ENCODE results near the gene KCTD10. TPM values are rescaled to one million over a fixed set of nuclear protein-coding genes. Genes with fewer than 3 reads are reported as not detected.

The KCTD10 gene
- total RNA-seq, 1 donor from 2014 or later: 61.4 TPM

DNA sequence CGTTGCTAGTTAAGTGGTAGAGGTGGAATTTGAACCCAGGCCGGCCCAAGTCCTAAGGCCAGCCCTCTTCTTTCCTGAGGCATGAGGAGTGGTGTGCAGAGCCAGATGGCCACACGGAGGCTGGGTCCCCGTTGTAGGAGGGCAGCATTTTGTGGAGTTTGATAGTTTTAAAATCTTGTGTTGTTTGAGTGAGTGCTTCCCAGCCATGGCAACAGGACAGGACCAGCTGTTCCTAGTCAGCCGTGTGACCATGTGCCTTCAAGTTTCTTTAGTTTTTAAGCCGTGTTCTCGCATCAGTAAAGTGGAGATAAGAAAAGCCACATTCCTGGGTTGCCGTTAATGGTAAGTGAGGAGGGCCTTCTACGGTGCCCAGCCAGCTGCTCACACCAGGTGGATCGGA is 44.7 kb upstream of the KCTD10 start:
- Histone ChIP-seq H3K36me3 (peaks cover 98% of the 10 kb centered on the region), H3K27ac (no peak overlapping the region), H3K27me3 (ENCODE audit: low read depth) (no peaks in the 10 kb centered on the region), H3K4me3 (no peak overlapping the region), H3K4me1 (no peaks in the 10 kb centered on the region), H3K9me3 (no peaks in the 10 kb centered on the region)
- no peak for ATAC-seq
- intact Hi-C loops (cut with DNase I): loop anchor here (10.0 kb wide), 1 partner anchor 253 kb away; no protein-coding TSS in a partner anchor
- TF ChIP-seq, protein P1, sequence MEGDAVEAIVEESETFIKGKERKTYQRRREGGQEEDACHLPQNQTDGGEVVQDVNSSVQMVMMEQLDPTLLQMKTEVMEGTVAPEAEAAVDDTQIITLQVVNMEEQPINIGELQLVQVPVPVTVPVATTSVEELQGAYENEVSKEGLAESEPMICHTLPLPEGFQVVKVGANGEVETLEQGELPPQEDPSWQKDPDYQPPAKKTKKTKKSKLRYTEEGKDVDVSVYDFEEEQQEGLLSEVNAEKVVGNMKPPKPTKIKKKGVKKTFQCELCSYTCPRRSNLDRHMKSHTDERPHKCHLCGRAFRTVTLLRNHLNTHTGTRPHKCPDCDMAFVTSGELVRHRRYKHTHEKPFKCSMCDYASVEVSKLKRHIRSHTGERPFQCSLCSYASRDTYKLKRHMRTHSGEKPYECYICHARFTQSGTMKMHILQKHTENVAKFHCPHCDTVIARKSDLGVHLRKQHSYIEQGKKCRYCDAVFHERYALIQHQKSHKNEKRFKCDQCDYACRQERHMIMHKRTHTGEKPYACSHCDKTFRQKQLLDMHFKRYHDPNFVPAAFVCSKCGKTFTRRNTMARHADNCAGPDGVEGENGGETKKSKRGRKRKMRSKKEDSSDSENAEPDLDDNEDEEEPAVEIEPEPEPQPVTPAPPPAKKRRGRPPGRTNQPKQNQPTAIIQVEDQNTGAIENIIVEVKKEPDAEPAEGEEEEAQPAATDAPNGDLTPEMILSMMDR (IDR thresholded peaks at IDR 0.05): no peak
- no peak for DNase-seq

DNA sequence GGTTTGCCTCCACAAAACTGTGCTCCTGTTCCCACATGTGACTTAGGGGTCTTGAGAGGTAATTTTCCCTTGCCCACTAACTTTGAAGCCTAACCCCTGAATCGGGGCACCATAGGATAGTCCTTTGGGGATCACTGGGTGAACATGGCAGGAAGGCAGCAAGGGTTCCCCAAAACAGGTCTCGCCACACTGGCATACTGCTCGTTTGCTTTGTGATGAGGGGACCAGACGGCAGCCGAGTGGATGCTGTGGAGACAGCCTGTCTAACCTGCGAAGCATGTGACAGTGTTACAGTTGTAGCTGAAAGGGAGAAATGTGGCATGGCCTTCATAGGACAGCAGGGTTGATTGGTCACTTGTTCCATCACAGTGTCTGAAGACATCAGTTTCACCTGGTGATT is 42.7 kb upstream of the KCTD10 start:
- Histone ChIP-seq H3K4me3 (no peak overlapping the region), H3K9me3 (no peaks in the 10 kb centered on the region), H3K27me3 (ENCODE audit: low read depth) (no peaks in the 10 kb centered on the region), H3K4me1 (no peaks in the 10 kb centered on the region), H3K27ac (peak overlapping the region; percentile 26), H3K36me3 (peaks cover 96% of the 10 kb centered on the region)
- no peak for DNase-seq
- no peak for ATAC-seq
- intact Hi-C loops (cut with DNase I): loop anchor here (10.0 kb wide), 1 partner anchor 255 kb away; no protein-coding TSS in a partner anchor
- TF ChIP-seq, protein P1 (IDR thresholded peaks at IDR 0.05): no peak

DNA sequence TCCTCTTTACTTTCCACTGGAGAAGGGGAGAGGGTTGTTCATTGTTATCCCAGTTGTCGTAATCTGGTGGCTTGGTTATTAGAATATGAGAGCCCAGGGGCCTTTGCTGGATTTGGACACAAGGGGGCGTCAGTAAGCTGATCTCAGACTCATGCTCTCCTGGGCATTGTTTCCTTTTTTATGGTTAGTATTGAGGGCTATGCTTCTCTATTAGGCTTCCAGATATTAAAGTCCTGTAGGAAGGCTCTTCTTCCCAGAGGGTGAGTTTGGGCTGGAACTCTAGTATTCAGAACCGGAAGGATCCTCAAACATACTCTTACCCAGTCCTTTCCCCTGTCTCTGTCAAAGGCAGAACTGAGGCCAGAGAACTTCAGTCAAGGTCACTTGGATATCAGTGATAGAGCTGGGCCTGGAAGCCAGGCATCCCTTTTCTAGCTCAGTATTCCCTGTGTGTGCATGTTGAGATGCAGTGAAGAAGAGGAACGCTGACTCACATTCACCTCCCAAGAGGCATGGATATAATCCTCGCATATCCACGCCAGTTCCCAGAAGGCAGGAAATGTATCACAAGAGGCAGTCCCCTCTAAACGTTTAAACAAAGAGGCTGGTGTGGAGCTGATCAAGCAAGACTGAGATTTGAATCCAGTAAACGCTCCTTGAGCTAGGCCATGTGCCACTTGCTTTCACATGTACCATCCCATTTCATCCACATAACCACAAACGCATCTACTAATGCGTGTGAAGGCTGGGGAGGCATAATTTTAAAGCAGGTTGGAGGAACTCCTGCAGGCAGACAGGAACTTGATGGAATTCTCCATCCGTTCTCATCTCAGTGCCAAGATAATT is 41.9 kb upstream of the KCTD10 start:
- Histone ChIP-seq H3K4me3 (no peak overlapping the region), H3K9me3 (no peaks in the 10 kb centered on the region), H3K27ac (peak overlapping the region; percentile 26), H3K36me3 (peaks cover 96% of the 10 kb centered on the region), H3K27me3 (ENCODE audit: low read depth) (no peaks in the 10 kb centered on the region), H3K4me1 (no peaks in the 10 kb centered on the region)
- ATAC-seq (peak; percentile 55 to 63), DNase-seq (peak; percentile 52)
- intact Hi-C loops (cut with DNase I): no loop called here
- TF ChIP-seq, protein P1 (IDR thresholded peaks at IDR 0.05): peak; percentile 77

DNA sequence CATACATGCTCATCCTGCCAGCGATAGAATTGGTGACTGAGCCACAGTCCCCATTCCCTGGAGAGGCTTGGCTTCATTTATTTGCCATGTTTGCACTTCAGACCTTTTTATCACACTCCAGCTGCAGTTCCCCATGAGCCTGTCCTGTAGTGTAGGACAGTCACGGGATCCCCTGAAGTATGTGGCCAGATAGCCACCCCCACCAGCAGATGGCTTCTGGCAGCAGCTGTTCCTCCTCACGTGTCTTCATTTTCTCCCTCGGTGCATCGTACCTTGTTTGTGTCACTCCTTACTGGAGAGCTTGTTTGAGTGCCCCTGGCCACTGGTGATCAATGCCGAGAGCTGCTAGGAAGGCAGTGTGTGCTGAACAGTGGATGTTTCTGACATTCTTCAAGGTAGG is 40.5 kb upstream of the KCTD10 start:
- Histone ChIP-seq H3K27me3 (ENCODE audit: low read depth) (no peaks in the 10 kb centered on the region), H3K36me3 (peaks cover 96% of the 10 kb centered on the region), H3K9me3 (no peaks in the 10 kb centered on the region), H3K4me1 (peaks cover 3% of the 10 kb centered on the region), H3K4me3 (no peak overlapping the region), H3K27ac (no peak overlapping the region)
- DNase-seq: no peak
- no peak for ATAC-seq
- TF ChIP-seq, protein P1 (IDR thresholded peaks at IDR 0.05): no peak
- intact Hi-C loops (cut with DNase I): no loop called here

DNA sequence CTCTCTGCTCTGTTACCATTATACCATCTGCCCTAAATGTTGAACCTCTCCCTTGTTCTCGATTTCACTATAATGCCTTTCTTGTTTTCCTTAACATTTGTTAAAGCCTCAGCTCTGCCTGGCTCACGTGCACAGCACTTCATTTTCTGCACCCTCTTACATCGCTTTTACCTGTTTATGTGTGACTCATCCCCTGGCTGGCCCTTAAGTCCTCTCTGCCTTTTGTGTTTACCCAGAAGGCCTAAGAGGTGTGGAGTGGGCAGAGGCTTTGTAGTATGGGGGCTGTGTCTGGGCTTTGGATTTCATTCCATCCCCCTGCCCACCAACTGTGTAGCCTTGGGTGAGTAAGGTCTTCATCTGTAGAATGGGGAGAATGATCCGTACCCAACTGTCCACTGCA is 36.9 kb upstream of the KCTD10 start:
- H3K4me1 ChIP-seq: peaks cover 9% of the 10 kb centered on the region
- peaks cover 96% of the 10 kb centered on the region for H3K36me3 ChIP-seq
- H3K9me3 ChIP-seq: no peaks in the 10 kb centered on the region
- ATAC-seq: peak in 1 of 2 donors; percentile 37
- no peaks in the 10 kb centered on the region for H3K27me3 ChIP-seq (ENCODE audit: low read depth)
- intact Hi-C loops (cut with DNase I): no loop called here
- H3K4me3 ChIP-seq: no peak overlapping the region
- H3K27ac ChIP-seq: no peak overlapping the region
- TF ChIP-seq, protein P1 (IDR thresholded peaks at IDR 0.05): no peak
- DNase-seq: peak; percentile 24

Measured in lower lobe of right lung (tissue), 2 donors.